NT2/D1 (cell line): ENCODE data around the gene EMC1.
"Not testable (repeated sequence)": the region's sequence is repeated elsewhere in the genome, so short reads cannot be mapped to it uniquely, and the experiment has no call there.

Experiments used
- DNase-seq: peaks from one replicate; pipeline ENCODE4 v3.0.0-alpha.2; 2011; ENCODE audit warnings: low read depth, low spot score
- H3K27me3 ChIP-seq: 2 replicates; pipeline ENCODE4 v1.6.0; 2011; ENCODE audit warnings: mild to moderate bottlenecking; ENCODE audit not compliant: insufficient read length, insufficient read depth
- H3K36me3 ChIP-seq: 2 replicates; pipeline ENCODE4 v1.6.1; 2011; ENCODE audit warnings: mild to moderate bottlenecking, low read length, mixed read lengths; ENCODE audit not compliant: insufficient read depth, insufficient read length
- H3K4me1 ChIP-seq: 2 replicates; pipeline ENCODE4 v1.5.1; 2011; ENCODE audit not compliant: insufficient read depth, insufficient read length
- H3K4me3 ChIP-seq: 2 replicates; pipeline ENCODE4 v1.5.1; 2011; ENCODE audit warnings: low read depth; ENCODE audit not compliant: insufficient read length
- H3K9ac ChIP-seq: 2 replicates; pipeline ENCODE4 v1.6.0; 2011; ENCODE audit warnings: low read depth; ENCODE audit not compliant: insufficient read length
- H3K9me3 ChIP-seq: 2 replicates; pipeline ENCODE4 v1.5.1; 2011; ENCODE audit warnings: mild to moderate bottlenecking, low read length; ENCODE audit not compliant: insufficient read depth
- SUZ12 ChIP-seq: IDR thresholded peaks from 2 replicates; pipeline ENCODE4 v1.6.1; 2011; ENCODE audit not compliant: insufficient read length, insufficient read depth; ENCODE audit errors: extremely low read depth
- YY1 ChIP-seq: IDR thresholded peaks from 2 replicates; pipeline ENCODE4 v1.6.1; 2011; ENCODE audit not compliant: insufficient read length, insufficient read depth
- ZNF274 ChIP-seq: IDR thresholded peaks from 2 replicates; pipeline ENCODE4 v1.6.1; 2011; ENCODE audit warnings: mild to moderate bottlenecking, low read depth, low read length

EMC1 gene

DNA sequence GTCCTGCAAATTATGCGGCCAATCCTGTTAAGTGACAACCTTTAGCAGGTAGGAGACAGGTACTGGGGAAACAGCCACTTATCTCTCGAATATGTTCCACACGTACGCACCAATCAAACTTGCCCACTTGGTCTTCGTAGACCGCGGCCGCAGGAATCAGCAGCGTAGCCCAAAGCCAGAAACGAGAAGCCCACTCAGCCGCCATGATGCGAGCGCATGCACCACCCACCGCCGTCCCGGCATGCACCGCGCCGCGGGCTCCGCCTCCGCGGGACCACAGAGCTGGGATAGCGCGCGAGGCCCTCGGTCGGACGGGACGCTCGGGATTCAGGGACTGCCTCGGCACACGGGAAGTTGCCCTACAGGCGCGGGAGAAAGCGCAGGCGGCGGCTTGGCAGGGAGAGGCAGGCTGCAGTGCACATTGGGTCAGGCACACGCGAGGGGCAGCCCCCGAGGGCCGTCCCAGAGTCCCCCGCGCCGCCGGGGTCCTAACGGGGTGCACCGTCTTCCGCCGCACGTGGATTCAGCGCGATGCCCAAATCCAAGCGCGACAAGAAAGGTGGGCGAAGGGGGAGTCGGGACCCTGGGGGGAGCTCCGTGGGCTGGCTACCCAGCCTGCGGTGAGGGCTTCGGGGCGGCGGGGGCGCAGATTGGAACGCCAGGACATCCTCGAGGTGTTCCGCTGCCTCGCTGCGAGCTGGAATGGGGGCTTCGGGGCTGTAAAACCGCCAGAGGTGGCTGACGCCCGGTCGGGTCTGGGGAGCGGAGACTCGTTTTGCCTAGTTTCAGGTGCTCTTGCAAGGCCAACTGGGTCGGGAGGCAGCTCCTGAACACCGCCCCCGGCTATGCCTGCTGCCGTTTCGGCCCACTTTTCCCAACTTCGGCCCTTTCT lies at the start of gene EMC1, which contains the start of gene MRTO4:
TSS of gene EMC1 (minus strand) at position 220 of the 892 bp plus-strand sequence. CDS start at position 205, 15 bp downstream.
TSS of gene MRTO4 (plus strand) at position 501 of the 892 bp plus-strand sequence. CDS start at position 532, 31 bp downstream.
- Histone ChIP-seq H3K4me3 (peak within 1 kb of the TSS; percentile 98), H3K36me3 (peaks cover 47% of the 10 kb centered on the region), H3K9ac (peak within 1 kb of the TSS; percentile 98), H3K4me1 (peaks cover 6% of the 10 kb centered on the region), H3K9me3 (no peaks in the 10 kb centered on the region), H3K27me3 (no peaks in the 10 kb centered on the region)
- DNase-seq: peak; percentile 38
- TF ChIP-seq YY1 (peak; percentile 82), SUZ12 (no peak)

DNA sequence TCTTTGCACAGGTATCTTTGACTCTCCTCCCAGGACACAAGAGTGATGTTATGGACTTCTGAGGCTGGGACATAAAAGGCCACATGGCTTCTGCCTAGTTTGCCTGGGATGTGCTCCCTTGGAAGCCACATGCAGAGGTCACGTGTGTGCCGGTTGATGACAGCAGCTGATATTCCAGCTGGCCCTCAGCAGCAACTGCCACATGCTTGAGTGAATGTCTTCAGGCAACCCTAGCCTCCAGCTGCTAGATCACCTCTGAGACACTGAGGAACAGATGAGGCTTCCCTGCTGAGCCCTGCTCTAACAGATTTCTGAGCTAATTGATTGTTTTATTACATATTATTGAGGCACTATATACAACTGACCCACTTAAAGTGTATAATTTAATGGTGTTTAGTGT lies 48.9 kb upstream of the EMC1 start:
- DNase-seq: no peak
- peaks cover 8% of the 10 kb centered on the region for H3K9me3 ChIP-seq
- no peaks in the 10 kb centered on the region for H3K27me3 ChIP-seq
- H3K4me3 ChIP-seq: no peak overlapping the region
- H3K36me3 ChIP-seq: peaks cover 20% of the 10 kb centered on the region
- H3K4me1 ChIP-seq: no peaks in the 10 kb centered on the region
- TF ChIP-seq YY1: no peak
- TF ChIP-seq ZNF274: no peak
- TF ChIP-seq SUZ12: no peak
- H3K9ac ChIP-seq: no peak overlapping the region

DNA sequence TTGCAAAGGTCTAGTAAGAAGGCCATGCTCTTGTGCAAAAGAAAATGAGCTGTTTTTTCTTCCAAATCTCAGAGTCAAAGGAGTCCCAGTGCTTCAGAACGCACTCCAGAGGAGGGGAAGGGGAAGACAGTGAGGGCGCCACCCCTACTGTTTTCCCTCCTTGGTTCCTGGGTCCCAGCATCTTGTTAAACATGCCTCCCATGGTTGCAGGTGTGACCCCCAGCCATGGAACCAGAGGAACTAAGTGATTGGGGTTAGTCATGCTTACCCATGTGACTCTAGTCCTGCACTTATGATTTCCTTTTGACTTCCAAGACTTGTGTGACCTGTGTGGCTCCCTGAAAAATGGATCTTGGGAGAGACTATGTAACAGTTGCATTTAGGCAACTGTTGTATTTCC lies 43.3 kb upstream of the EMC1 start:
- Histone ChIP-seq H3K36me3 (no peaks in the 10 kb centered on the region), H3K27me3 (no peaks in the 10 kb centered on the region), H3K9me3 (peaks cover 32% of the 10 kb centered on the region), H3K4me1 (no peaks in the 10 kb centered on the region), H3K4me3 (no peak overlapping the region), H3K9ac (no peak overlapping the region)
- TF ChIP-seq YY1: no peak
- no peak for TF ChIP-seq SUZ12
- no peak for TF ChIP-seq ZNF274
- DNase-seq: no peak

DNA sequence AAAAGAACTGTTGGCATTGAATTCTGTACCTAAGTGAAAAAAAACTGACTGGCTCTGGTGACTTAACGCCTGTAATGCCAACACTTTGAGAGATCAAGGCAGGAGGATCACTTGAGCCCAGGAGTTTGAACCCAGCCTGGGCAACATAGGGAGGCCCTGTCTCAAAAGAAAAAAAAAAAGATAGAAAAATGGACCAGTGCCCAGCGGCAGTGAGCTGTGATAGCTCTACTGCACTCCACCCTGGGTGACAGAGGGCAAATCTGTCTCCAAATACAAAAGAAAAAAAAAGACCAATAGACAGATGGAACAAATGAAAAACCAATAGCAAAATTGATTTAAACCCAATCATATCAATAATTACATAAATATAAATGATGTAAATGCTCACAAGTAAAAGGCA lies 37.9 kb upstream of the EMC1 start:
- Histone ChIP-seq H3K36me3 (no peaks in the 10 kb centered on the region), H3K27me3 (no peaks in the 10 kb centered on the region), H3K4me1 (no peaks in the 10 kb centered on the region), H3K9ac (no peak overlapping the region), H3K9me3 (peaks cover 15% of the 10 kb centered on the region; the same call in 1 of the 2 replicates), H3K4me3 (no peak overlapping the region)
- no peak for TF ChIP-seq YY1
- TF ChIP-seq SUZ12: no peak
- TF ChIP-seq ZNF274: no peak
- DNase-seq: no peak

DNA sequence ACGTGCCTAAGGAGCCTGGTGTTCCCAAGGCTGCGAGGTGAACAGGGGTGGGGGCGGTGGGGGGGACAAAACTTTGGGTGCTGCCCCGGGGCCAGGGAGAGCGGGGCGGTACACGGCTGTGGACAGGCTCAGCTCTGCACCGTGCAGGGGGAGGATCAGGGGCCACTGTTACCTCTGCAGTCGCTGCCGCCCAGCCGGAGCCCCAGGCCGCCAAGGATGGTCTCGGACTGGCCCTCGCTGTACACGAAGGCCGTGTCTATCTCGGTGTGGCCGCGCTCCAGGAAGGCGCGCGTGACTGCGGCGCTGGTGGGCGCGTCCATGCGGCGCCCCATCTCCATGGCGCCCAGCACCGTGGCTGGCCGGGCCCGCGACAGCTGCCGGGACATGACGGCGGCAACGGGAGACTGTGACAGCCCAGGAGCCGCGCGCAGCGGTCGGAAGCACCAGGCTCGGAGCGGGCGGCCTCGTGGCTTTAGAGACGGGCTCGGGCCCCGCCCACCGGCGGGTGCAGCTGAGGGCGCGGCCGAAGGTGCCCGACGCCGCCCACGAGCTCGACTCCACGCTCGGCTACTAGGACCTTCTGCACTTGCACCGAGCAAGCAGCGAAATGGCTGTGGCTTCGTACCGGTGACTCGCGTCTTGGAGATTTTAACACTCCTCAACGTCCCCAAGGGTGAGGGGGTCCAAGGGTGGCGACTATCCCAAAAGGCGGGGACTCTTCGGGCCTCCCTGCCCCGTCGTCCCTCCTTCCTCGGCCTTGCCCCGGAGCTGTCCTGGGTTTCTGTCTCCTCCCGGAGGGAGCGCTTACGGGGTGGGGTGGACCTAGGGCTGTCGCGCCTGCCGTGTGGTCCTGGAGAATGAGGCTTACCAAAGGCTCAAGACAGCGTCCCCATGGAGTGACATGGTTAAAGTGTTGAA lies 37.3 kb upstream of the EMC1 start, which contains the start of gene AKR7A3:
TSS of gene AKR7A3 (minus strand) at position 447 of the 918 bp plus-strand sequence. CDS start at position 386, 61 bp downstream.
- not testable (repeated sequence) for H3K27me3 ChIP-seq, H3K4me3 ChIP-seq, H3K4me1 ChIP-seq, H3K36me3 ChIP-seq, DNase-seq, H3K9ac ChIP-seq, H3K9me3 ChIP-seq

DNA sequence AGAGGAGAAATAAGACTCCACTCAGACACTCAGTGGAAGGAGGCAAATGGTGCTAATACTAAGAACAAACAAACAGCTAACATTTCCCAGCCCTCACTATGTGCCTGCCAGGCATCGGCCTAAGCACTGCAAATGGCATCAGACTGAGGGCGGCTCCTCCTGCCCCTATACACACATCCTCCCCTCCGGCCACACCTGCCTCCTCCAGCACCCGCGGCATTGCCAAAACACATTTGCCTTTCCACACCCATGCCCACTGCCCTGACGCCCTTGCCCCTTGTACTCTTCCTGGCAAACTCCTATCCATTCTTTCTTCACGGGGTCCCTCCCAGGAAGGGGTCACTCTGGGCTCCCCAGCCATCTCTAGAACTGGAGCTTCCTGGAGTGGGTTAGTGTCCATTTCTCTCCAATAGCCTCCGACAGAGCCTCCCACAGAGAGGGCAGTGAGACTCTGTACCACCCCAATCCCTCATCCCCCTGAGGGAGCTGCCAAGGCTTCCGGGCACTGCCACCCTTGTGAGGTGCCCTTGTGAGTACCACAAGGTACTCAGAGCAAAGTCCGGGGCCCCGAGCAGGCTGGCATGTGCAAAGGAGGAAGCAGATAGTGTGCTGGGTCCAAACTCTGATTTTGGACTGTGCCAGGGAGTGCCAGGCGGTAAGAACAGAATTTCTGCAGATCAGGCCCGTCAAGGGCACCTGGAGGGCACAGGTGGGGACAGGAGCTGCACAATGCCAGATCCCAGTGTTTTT lies 36.3 kb upstream of the EMC1 start:
- H3K27me3 ChIP-seq: no peaks in the 10 kb centered on the region
- H3K9me3 ChIP-seq: no peaks in the 10 kb centered on the region
- no peak overlapping the region for H3K4me3 ChIP-seq
- no peak overlapping the region for H3K9ac ChIP-seq
- H3K36me3 ChIP-seq: no peaks in the 10 kb centered on the region
- no peak for DNase-seq
- no peak for TF ChIP-seq ZNF274
- no peak for TF ChIP-seq SUZ12
- no peak for TF ChIP-seq YY1
- no peaks in the 10 kb centered on the region for H3K4me1 ChIP-seq

DNA sequence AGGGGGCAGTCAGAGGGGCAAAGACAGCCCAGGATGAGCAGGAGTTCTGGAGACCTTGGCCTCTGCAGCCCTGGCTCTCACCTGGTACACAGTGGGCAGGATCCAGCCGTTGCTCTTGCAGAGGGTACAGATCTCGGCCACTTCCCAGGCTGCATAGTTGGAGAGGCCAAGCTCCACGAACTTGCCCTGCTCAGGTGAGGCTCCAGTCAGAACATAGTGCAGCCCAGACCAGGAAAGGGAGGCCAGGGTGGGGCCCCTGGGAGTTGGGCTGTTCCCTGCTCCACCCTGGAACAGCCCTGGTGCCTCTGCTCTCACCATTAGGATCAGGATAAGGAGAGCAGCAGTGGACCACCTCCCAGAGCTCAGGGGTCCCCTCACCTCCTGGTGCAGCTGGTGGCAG lies 34.5 kb upstream of the EMC1 start:
- not testable (repeated sequence) for H3K4me1 ChIP-seq, H3K4me3 ChIP-seq, H3K9me3 ChIP-seq, H3K27me3 ChIP-seq, H3K9ac ChIP-seq, H3K36me3 ChIP-seq, DNase-seq

DNA sequence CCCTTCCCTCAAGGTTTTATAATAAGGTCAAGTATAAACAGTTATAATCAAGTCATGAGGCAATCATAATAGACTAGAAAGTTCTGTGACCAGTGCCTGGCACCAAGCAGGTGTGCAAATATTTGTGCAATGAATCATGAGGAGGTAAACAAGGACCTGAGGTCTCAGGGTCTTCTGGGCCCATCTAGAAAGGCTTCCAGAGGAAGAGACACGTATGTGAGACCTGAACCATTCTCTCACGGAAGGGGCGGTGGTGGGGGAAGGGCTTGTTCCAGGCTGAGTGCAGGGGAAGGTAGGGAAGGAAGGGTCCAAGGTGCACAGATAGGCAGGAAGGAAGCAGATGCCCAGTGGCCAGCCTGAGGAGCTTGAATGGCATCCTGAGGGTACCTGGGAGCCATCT lies 34.0 kb upstream of the EMC1 start:
- not testable (repeated sequence) for H3K4me3 ChIP-seq, H3K9ac ChIP-seq, H3K27me3 ChIP-seq, H3K4me1 ChIP-seq, DNase-seq, H3K36me3 ChIP-seq, H3K9me3 ChIP-seq
